Measurements from ENCODE around the gene IFITM10. TPM values are rescaled to one million over a fixed set of nuclear protein-coding genes. Genes with fewer than 3 reads are reported as not detected.

Gene IFITM10
- total and polyA plus RNA-seq, 9 donors = 0.08 to 0.27 (median 0.17) TPM; not detected in 1

- Histone ChIP-seq H3K27ac (ENCODE audit: low read length) (no peak overlapping the region), H3K27me3 (ENCODE audit: control insufficient read depth, insufficient read depth, low read length) (peaks cover 18% of the 10 kb centered on the region), H3K4me3 (ENCODE audit: low read length) (no peak overlapping the region), H3K4me1 (ENCODE audit: control insufficient read depth, insufficient read depth, low read length) (no peaks in the 10 kb centered on the region), H3K9me3 (replicated peaks; ENCODE audit: control insufficient read depth, low read depth, low read length) (no peaks in the 10 kb centered on the region), H3K36me3 (ENCODE audit: control insufficient read depth, insufficient read depth, low read length) (no peaks in the 10 kb centered on the region)
- DNase-seq = no peak
- 61% methylated on average over 10 of the region's 17 CpGs for WGBS (ENCODE audit: insufficient coverage)
Observed at GRCh38 chr11:1706634-1707400, 43.6 kb downstream of the IFITM10 start.

GRCh38 chr11:1705126-1706052 is 45.0 kb downstream of the IFITM10 start:
- H3K9me3 ChIP-seq (replicated peaks; ENCODE audit: control insufficient read depth, low read depth, low read length) = no peaks in the 10 kb centered on the region
- no peak overlapping the region for H3K4me3 ChIP-seq (ENCODE audit: low read length)
- no peak overlapping the region for H3K27ac ChIP-seq (ENCODE audit: low read length)
- DNase-seq = no peak
- H3K4me1 ChIP-seq (ENCODE audit: control insufficient read depth, insufficient read depth, low read length) = no peaks in the 10 kb centered on the region
- H3K27me3 ChIP-seq (ENCODE audit: control insufficient read depth, insufficient read depth, low read length) = peaks cover 16% of the 10 kb centered on the region
- 93% methylated on average over 3 of the region's 15 CpGs for WGBS (ENCODE audit: insufficient coverage)
- H3K36me3 ChIP-seq (ENCODE audit: control insufficient read depth, insufficient read depth, low read length) = no peaks in the 10 kb centered on the region

DNA sequence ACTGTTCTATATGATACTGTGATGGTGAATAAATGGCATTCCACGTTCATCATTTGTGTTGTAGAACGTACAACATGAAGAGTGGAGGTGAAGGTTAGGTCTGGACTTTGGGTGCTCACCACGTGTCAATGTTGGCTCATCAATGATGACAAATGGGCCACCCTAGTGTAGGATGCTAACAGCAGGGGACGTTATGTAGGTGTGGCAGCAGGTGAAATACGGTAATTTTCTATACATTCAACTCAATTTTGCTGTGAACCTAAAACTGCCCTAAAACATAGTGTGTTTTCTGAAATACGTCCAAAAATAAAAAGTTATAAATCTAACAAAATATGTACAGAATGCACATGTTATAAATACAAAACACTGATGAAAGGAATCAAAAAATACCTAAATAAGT is 47.2 kb downstream of the IFITM10 start:
- Histone ChIP-seq H3K9me3 (replicated peaks; ENCODE audit: control insufficient read depth, low read depth, low read length) (no peaks in the 10 kb centered on the region), H3K27ac (ENCODE audit: low read length) (no peak overlapping the region), H3K36me3 (ENCODE audit: control insufficient read depth, insufficient read depth, low read length) (no peaks in the 10 kb centered on the region), H3K4me1 (ENCODE audit: control insufficient read depth, insufficient read depth, low read length) (no peaks in the 10 kb centered on the region), H3K4me3 (ENCODE audit: low read length) (no peak overlapping the region), H3K27me3 (ENCODE audit: control insufficient read depth, insufficient read depth, low read length) (peaks cover 12% of the 10 kb centered on the region)
- 92% methylated on average over 3 of the region's 6 CpGs for WGBS (ENCODE audit: insufficient coverage)
- DNase-seq = no peak

DNA sequence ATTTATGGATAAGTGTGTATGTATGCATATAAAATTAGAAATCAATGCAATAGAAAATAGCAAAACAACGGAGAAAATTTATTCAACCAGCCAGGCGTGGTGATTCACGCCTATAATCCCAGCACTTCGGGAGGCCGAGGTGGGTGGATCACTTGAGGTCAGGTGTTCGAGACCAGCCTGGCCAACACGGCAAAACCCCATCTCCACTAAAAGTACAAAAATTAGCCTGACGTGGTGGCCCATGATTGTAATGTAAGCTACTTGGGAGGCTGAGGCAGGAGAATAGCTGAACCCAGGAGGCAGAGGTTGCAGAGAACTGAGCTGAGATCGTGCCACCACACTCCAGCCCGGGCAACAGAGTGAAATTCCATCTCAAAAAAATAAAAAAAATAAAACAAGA is 47.9 kb downstream of the IFITM10 start:
- H3K9me3 ChIP-seq (replicated peaks; ENCODE audit: control insufficient read depth, low read depth, low read length) = no peaks in the 10 kb centered on the region
- no peak overlapping the region for H3K27ac ChIP-seq (ENCODE audit: low read length)
- no peak for DNase-seq
- 50% methylated on average over 2 of the region's 10 CpGs for WGBS (ENCODE audit: insufficient coverage)
- no peaks in the 10 kb centered on the region for H3K36me3 ChIP-seq (ENCODE audit: control insufficient read depth, insufficient read depth, low read length)
- H3K27me3 ChIP-seq (ENCODE audit: control insufficient read depth, insufficient read depth, low read length) = peaks cover 12% of the 10 kb centered on the region
- no peak overlapping the region for H3K4me3 ChIP-seq (ENCODE audit: low read length)
- no peaks in the 10 kb centered on the region for H3K4me1 ChIP-seq (ENCODE audit: control insufficient read depth, insufficient read depth, low read length)

DNA sequence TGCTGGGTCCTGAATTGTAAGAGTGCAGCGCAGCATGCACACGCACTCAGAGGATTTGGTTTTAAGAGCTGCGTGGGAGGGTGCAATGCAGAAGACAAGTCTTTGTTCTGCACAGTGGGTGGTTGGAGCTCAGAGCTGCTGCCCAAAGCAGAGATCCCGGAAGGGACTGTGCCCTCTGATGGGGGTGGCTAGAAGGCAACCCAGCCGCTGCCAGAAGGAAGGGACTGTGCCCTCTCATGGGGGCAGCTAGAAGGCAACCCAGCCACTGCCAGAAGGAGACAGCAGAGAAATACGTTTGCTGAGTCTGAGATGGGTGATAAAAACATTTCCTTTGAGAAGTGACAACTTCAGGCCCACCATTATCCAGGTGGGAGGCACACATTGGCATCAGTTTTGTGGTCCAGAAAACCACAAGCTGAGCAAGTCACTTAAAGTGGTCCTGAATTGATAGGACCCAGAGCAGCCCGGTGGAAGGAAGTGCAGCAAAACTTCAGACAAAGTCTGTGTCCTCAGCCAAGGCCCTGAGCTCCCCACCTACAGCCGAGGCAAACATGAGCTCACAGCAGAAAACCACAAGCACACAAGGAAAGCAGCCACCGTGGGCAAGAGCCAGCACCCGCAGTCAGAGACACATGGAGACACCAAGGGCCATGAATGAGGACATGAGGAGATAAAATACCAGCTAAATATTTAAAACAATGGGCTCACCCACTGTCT is 49.1 kb downstream of the IFITM10 start:
- no peaks in the 10 kb centered on the region for H3K9me3 ChIP-seq (replicated peaks; ENCODE audit: control insufficient read depth, low read depth, low read length)
- H3K4me3 ChIP-seq (ENCODE audit: low read length) = no peak overlapping the region
- H3K4me1 ChIP-seq (ENCODE audit: control insufficient read depth, insufficient read depth, low read length) = no peaks in the 10 kb centered on the region
- H3K27me3 ChIP-seq (ENCODE audit: control insufficient read depth, insufficient read depth, low read length) = no peaks in the 10 kb centered on the region
- no peaks in the 10 kb centered on the region for H3K36me3 ChIP-seq (ENCODE audit: control insufficient read depth, insufficient read depth, low read length)
- H3K27ac ChIP-seq (ENCODE audit: low read length) = no peak overlapping the region
- DNase-seq = no peak
- WGBS (ENCODE audit: insufficient coverage) = 47% methylated on average over 5 of the region's 10 CpGs

GRCh38 chr11:1699771-1700170 is 50.6 kb downstream of the IFITM10 start:
- no peak for DNase-seq
- Histone ChIP-seq H3K36me3 (ENCODE audit: control insufficient read depth, insufficient read depth, low read length) (no peaks in the 10 kb centered on the region), H3K4me1 (ENCODE audit: control insufficient read depth, insufficient read depth, low read length) (no peaks in the 10 kb centered on the region), H3K27ac (ENCODE audit: low read length) (no peak overlapping the region), H3K9me3 (replicated peaks; ENCODE audit: control insufficient read depth, low read depth, low read length) (no peaks in the 10 kb centered on the region), H3K4me3 (ENCODE audit: low read length) (no peak overlapping the region), H3K27me3 (ENCODE audit: control insufficient read depth, insufficient read depth, low read length) (no peaks in the 10 kb centered on the region)
- WGBS (ENCODE audit: insufficient coverage) = 85% methylated on average over 4 of the region's 5 CpGs

- H3K4me3 ChIP-seq (ENCODE audit: low read length) = no peak within 1 kb of the TSS
- WGBS (ENCODE audit: insufficient coverage) = 71% methylated on average over 8 of the region's 11 CpGs
- H3K27me3 ChIP-seq (ENCODE audit: control insufficient read depth, insufficient read depth, low read length) = peaks cover 8% of the 10 kb centered on the region
- H3K27ac ChIP-seq (ENCODE audit: low read length) = no peak within 1 kb of the TSS
- DNase-seq = no peak
- no peaks in the 10 kb centered on the region for H3K36me3 ChIP-seq (ENCODE audit: control insufficient read depth, insufficient read depth, low read length)
- H3K9me3 ChIP-seq (replicated peaks; ENCODE audit: control insufficient read depth, low read depth, low read length) = no peaks in the 10 kb centered on the region
- H3K4me1 ChIP-seq (ENCODE audit: control insufficient read depth, insufficient read depth, low read length) = peaks cover 18% of the 10 kb centered on the region
Observed at GRCh38 chr11:1696608-1697570, 53.5 kb downstream of the IFITM10 start, which contains the start of gene KRTAP5-6. Gene KRTAP5-6, plus strand, starts transcription at chr11:1697195. Its CDS starts 51 bp downstream, at chr11:1697246.

- H3K27me3 ChIP-seq (ENCODE audit: control insufficient read depth, insufficient read depth, low read length) = peaks cover 8% of the 10 kb centered on the region
- H3K27ac ChIP-seq (ENCODE audit: low read length) = no peak overlapping the region
- no peaks in the 10 kb centered on the region for H3K36me3 ChIP-seq (ENCODE audit: control insufficient read depth, insufficient read depth, low read length)
- no peaks in the 10 kb centered on the region for H3K9me3 ChIP-seq (replicated peaks; ENCODE audit: control insufficient read depth, low read depth, low read length)
- no peak for DNase-seq
- H3K4me1 ChIP-seq (ENCODE audit: control insufficient read depth, insufficient read depth, low read length) = peaks cover 27% of the 10 kb centered on the region
- 96% methylated on average over 3 of the region's 3 CpGs for WGBS (ENCODE audit: insufficient coverage)
- no peak overlapping the region for H3K4me3 ChIP-seq (ENCODE audit: low read length)
Observed at GRCh38 chr11:1695548-1696108, 54.8 kb downstream of the IFITM10 start.
